HG03280 (cell line): Measurements from ENCODE around the gene TTLL7.
"Not testable (repeated sequence)": the region's sequence is repeated elsewhere in the genome, so short reads cannot be mapped to it uniquely, and the experiment has no call there.

Experiments used
- ATAC-seq: cut with Tn5 transposase; IDR thresholded peaks from one replicate; pipeline ENCODE4 v1.9.1; 2021; ENCODE audit warnings: mild to moderate bottlenecking, moderate library complexity; ENCODE audit not compliant: unreplicated experiment

Gene TTLL7

GRCh38 chr1:83996191-83996590 lies 2.7 kb downstream of the TTLL7 start:
- no peak for ATAC-seq

- no peak for ATAC-seq
Measured at GRCh38 chr1:83995649-83996048, 3.3 kb downstream of the TTLL7 start.

- ATAC-seq: no peak
Measured at GRCh38 chr1:83994111-83994510, 4.8 kb downstream of the TTLL7 start.

- ATAC-seq: no peak
Measured at GRCh38 chr1:83990734-83991133, 8.2 kb downstream of the TTLL7 start.

- ATAC-seq: no peak
Measured at GRCh38 chr1:83985048-83985447, 13.9 kb downstream of the TTLL7 start.

- not testable (repeated sequence) for ATAC-seq
Measured at GRCh38 chr1:83983918-83984317, 15.0 kb downstream of the TTLL7 start.

GRCh38 chr1:83978056-83978455 lies 20.9 kb downstream of the TTLL7 start:
- ATAC-seq: no peak

- ATAC-seq: no peak
Measured at GRCh38 chr1:83976920-83977319, 22.0 kb downstream of the TTLL7 start.

GRCh38 chr1:83970802-83971201 lies 28.1 kb downstream of the TTLL7 start:
- ATAC-seq: no peak

GRCh38 chr1:83970114-83970513 lies 28.8 kb downstream of the TTLL7 start:
- ATAC-seq: no peak

GRCh38 chr1:83967336-83967735 lies 31.6 kb downstream of the TTLL7 start:
- no peak for ATAC-seq

- no peak for ATAC-seq
Measured at GRCh38 chr1:83964153-83964552, 34.8 kb downstream of the TTLL7 start.

GRCh38 chr1:83961571-83962295 lies 37.2 kb downstream of the TTLL7 start:
- ATAC-seq: no peak

GRCh38 chr1:83960669-83961277 lies 38.2 kb downstream of the TTLL7 start:
- no peak for ATAC-seq

GRCh38 chr1:83959824-83960498 lies 39.0 kb downstream of the TTLL7 start:
- ATAC-seq: no peak

GRCh38 chr1:83958704-83959103 lies 40.2 kb downstream of the TTLL7 start:
- ATAC-seq: no peak

- ATAC-seq: no peak
Measured at GRCh38 chr1:83954166-83954823, 44.6 kb downstream of the TTLL7 start.

- ATAC-seq: no peak
Measured at GRCh38 chr1:83950106-83950661, 48.7 kb downstream of the TTLL7 start.

- ATAC-seq: no peak
Measured at GRCh38 chr1:83942914-83943313, 56.0 kb downstream of the TTLL7 start.

- ATAC-seq: no peak
Measured at GRCh38 chr1:83934550-83934949, 64.4 kb downstream of the TTLL7 start.

- ATAC-seq: no peak
Measured at GRCh38 chr1:83932693-83933092, 66.2 kb downstream of the TTLL7 start.
